Skeletal muscle satellite cell (primary cell): Measurements from ENCODE around the gene HUWE1.

ENCODE experiments used
- H3K27me3 ChIP-seq: 2 replicates; pipeline ENCODE4 v1.7.0; 2013; ENCODE audit warnings: low read length; ENCODE audit not compliant: control insufficient read depth, insufficient read depth
- H3K36me3 ChIP-seq: 2 replicates; pipeline ENCODE4 v1.7.0; 2013; ENCODE audit warnings: mild to moderate bottlenecking, control low read depth, low read length; ENCODE audit not compliant: insufficient read depth
- H3K4me1 ChIP-seq: 2 replicates; pipeline ENCODE4 v1.7.0; 2013; ENCODE audit warnings: low read length; ENCODE audit not compliant: control insufficient read depth, insufficient read depth
- H3K4me2 ChIP-seq: 2 replicates; pipeline ENCODE4 v1.7.0; 2013; ENCODE audit warnings: mild to moderate bottlenecking, low read length
- H3K4me3 ChIP-seq: 2 replicates; pipeline ENCODE4 v1.7.0; 2013; ENCODE audit warnings: low read length
- H3K9ac ChIP-seq: 2 replicates; pipeline ENCODE4 v1.7.0; 2013; ENCODE audit warnings: mild to moderate bottlenecking, low read depth, low read length, moderate library complexity
- H3K9me3 ChIP-seq: replicated peaks from 2 replicates; pipeline ENCODE4 v1.7.0; 2013; ENCODE audit warnings: mild to moderate bottlenecking, control low read depth, low read length
- small RNA-seq: library from RNA; depleted of rRNA; stranded (forward); fragments of <200 nt; gene quantifications from one replicate; pipeline ENCODE3, GENCODE V24; 2012

HUWE1 gene

DNA sequence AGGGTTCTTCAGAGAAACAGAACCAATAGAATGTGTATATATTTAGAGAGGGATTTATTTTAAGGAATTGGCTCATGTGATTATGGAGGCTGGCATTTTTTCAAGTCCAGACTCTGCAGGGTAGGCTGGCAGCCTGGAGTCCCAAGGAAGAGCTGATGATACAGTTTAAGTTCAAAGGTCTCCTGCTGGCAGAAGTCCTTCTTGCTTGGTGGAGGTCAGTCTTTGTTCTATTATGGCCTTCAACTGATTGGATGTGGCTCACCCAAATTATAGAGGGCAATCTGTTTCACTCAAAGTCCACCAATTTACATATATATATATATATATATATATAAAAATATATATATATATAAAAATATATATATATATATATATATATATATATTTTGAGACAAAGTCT, 200.2 kb downstream of the HUWE1 start:
- no peaks in the 10 kb centered on the region for H3K36me3 ChIP-seq
- H3K9ac ChIP-seq = no peak overlapping the region
- H3K4me3 ChIP-seq = no peak overlapping the region
- H3K4me1 ChIP-seq = no peaks in the 10 kb centered on the region
- H3K4me2 ChIP-seq = no peak overlapping the region
- H3K27me3 ChIP-seq = peaks cover 59% of the 10 kb centered on the region
- no peaks in the 10 kb centered on the region for H3K9me3 ChIP-seq

DNA sequence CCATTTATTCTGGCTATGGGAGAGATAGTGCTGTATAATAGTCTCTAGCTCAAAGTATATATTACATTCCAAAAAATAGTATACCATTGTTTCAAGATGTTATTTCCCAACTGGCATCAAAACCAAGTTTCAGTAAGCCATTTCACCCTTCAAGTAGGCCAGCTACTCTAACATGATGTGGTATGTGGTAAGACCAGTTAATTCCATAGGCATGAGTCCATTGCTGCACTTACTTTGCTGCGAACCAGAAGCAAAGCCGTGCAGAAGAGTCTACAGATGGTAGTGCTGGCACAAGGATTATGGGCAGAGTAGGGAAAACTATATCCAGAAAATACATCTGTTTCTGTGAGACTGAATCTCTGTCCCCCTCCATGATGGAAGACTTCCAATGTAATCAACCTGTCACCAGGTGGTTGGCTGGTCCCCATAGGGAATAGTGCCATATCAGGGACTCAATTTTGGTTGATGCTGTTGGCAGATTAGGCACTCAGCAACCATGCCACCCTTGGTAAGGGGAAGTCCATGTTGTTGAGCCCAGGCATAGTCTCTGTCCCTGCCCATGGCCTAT, 202.6 kb downstream of the HUWE1 start:
- no peak overlapping the region for H3K4me2 ChIP-seq
- H3K4me1 ChIP-seq = no peaks in the 10 kb centered on the region
- H3K27me3 ChIP-seq = peaks cover 51% of the 10 kb centered on the region
- no peak overlapping the region for H3K4me3 ChIP-seq
- H3K9ac ChIP-seq = no peak overlapping the region
- H3K9me3 ChIP-seq = no peaks in the 10 kb centered on the region
- no peaks in the 10 kb centered on the region for H3K36me3 ChIP-seq

DNA sequence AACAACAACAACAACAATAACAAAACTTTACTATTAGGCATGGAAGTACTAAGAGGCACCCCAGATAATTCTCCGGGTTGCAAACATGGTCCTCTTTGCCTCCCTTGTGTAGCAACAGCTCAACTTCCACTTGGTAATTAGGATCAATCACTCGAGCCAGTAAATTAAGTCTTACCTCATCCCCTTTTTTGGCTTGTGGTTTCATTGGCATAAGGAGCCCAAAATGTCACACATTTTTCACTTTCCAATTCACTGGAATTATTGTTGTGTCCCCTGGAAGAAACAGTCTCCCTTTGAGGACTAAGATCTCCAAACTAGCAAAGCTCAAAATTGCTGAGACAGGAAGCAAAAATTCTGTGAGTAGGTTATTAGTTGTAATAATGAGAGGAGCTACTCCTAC, 203.1 kb downstream of the HUWE1 start:
- no peaks in the 10 kb centered on the region for H3K4me1 ChIP-seq
- no peaks in the 10 kb centered on the region for H3K36me3 ChIP-seq
- H3K9me3 ChIP-seq = no peaks in the 10 kb centered on the region
- H3K4me2 ChIP-seq = no peak overlapping the region
- peaks cover 47% of the 10 kb centered on the region for H3K27me3 ChIP-seq
- no peak overlapping the region for H3K9ac ChIP-seq
- H3K4me3 ChIP-seq = no peak overlapping the region

Small RNAs within 50 kb of the gene (small RNA-seq; reads per million reads assigned to genes)
- gene MIR98 = 52.0 reads per million, percentile 96 among the genes with 10 or more reads in this experiment
- gene MIRLET7F2 = 53.9 reads per million, percentile 96 among the genes with 10 or more reads in this experiment
